CD4-positive, alpha-beta T cell treated with Interleukin-17A for 1 hour (primary cell): ENCODE measurements around the gene HES6.
A peak's percentile ranks its signal among the peaks of the same experiment; 100 is the strongest.

Experiments used
- DNase-seq: peaks from one replicate; pipeline ENCODE4 v3.0.0-alpha.2; 2020

HES6 gene

GRCh38 chr2:238231251-238231793 is 8.5 kb downstream of the HES6 start:
- peak; percentile 82 for DNase-seq

- no peak for DNase-seq
Observed at GRCh38 chr2:238230699-238231098, 9.1 kb downstream of the HES6 start.

GRCh38 chr2:238228700-238229099 is 11.1 kb downstream of the HES6 start:
- DNase-seq, result no peak

- no peak for DNase-seq
Observed at GRCh38 chr2:238227587-238228032, 12.2 kb downstream of the HES6 start.

- DNase-seq, result no peak
Observed at GRCh38 chr2:238226698-238227586, 12.9 kb downstream of the HES6 start.

- DNase-seq, result no peak
Observed at GRCh38 chr2:238225911-238226697, 13.7 kb downstream of the HES6 start.

GRCh38 chr2:238225121-238225520 is 14.7 kb downstream of the HES6 start:
- no peak for DNase-seq

GRCh38 chr2:238224356-238225035 is 15.3 kb downstream of the HES6 start:
- no peak for DNase-seq

GRCh38 chr2:238220892-238221521 is 18.8 kb downstream of the HES6 start:
- DNase-seq, result no peak

- no peak for DNase-seq
Observed at GRCh38 chr2:238220274-238220891, 19.5 kb downstream of the HES6 start.

GRCh38 chr2:238216651-238217184 is 23.1 kb downstream of the HES6 start:
- DNase-seq, result no peak

- no peak for DNase-seq
Observed at GRCh38 chr2:238207006-238207405, 32.8 kb downstream of the HES6 start.

GRCh38 chr2:238203973-238204683 is 35.7 kb downstream of the HES6 start:
- no peak for DNase-seq

GRCh38 chr2:238203094-238203972 is 36.5 kb downstream of the HES6 start, which contains the start of gene ILKAP:
TSS of gene ILKAP (minus strand) at chr2:238203695. CDS start at chr2:238203553, 142 bp downstream.
- peak; percentile 90 for DNase-seq

GRCh38 chr2:238202326-238203093 is 37.3 kb downstream of the HES6 start:
- DNase-seq, result peak; percentile 34

GRCh38 chr2:238190445-238190844 is 49.4 kb downstream of the HES6 start:
- DNase-seq, result no peak
